PC-9 (cell line): ENCODE data around the gene ZBED4.

Experiments
- CTCF ChIP-seq: fragments of 200-600 bp; sonication (generic); conservative IDR thresholded peaks from 2 replicates; pipeline ENCODE4 v1.6.1; 2017; ENCODE audit warnings: mixed run types, antibody characterized with exemption, mild to moderate bottlenecking, moderate library complexity
- EZH2 ChIP-seq: fragments of 200-600 bp; sonication (generic); IDR thresholded peaks from 2 replicates; pipeline ENCODE4 v1.8.0; 2017; ENCODE audit warnings: antibody characterized with exemption, low read depth

GRCh38 chr22:49910229-49911155, 56.8 kb downstream of the ZBED4 start:
- TF ChIP-seq EZH2 (no peak), CTCF (no peak)
